SK-MEL-5 (cell line): ENCODE data around the gene GYS1. TPM values are rescaled to one million over a fixed set of nuclear protein-coding genes. Genes with fewer than 3 reads are reported as not detected.
"Not testable (repeated sequence)": the region's sequence is repeated elsewhere in the genome, so short reads cannot be mapped to it uniquely, and the experiment has no call there.

Experiments
- DNase-seq: peaks from one replicate; pipeline ENCODE4 v3.0.0-alpha.2; 2016; ENCODE audit warnings: low read depth, low spot score
- in situ Hi-C: cut with HindIII; loops from 2 replicates; pipeline ENCODE4 v1.10.0; 2016; ENCODE audit warnings: low sequenced_read_pairs, high pct_unique_total_duplicates, low pct_unique_long_range_greater_than_20kb
- polyA plus RNA-seq, 2 experiments: library from polyadenylated mRNA; depleted of rRNA; stranded (reverse); fragments of >200 nt; gene quantifications; 2 replicates each; pipeline ENCODE4 v1.2.3, GENCODE V29; 2015
- total RNA-seq: library from RNA; depleted of rRNA; stranded (reverse); fragments of >200 nt; shearing (Covaris generic); gene quantifications from 2 replicates; pipeline ENCODE4 v1.2.3, GENCODE V29; 2014; rRNA removed

GYS1 gene
- total RNA-seq: 29.3 and 33.1 TPM in 2 replicates
- polyA plus RNA-seq (2015; cell fraction: cytosol; rRNA removed): 45.4 and 59.1 TPM in 2 replicates
- 55.5 and 58.6 TPM in 2 replicates for polyA plus RNA-seq (2015; cell fraction: nucleus; rRNA removed)

DNA sequence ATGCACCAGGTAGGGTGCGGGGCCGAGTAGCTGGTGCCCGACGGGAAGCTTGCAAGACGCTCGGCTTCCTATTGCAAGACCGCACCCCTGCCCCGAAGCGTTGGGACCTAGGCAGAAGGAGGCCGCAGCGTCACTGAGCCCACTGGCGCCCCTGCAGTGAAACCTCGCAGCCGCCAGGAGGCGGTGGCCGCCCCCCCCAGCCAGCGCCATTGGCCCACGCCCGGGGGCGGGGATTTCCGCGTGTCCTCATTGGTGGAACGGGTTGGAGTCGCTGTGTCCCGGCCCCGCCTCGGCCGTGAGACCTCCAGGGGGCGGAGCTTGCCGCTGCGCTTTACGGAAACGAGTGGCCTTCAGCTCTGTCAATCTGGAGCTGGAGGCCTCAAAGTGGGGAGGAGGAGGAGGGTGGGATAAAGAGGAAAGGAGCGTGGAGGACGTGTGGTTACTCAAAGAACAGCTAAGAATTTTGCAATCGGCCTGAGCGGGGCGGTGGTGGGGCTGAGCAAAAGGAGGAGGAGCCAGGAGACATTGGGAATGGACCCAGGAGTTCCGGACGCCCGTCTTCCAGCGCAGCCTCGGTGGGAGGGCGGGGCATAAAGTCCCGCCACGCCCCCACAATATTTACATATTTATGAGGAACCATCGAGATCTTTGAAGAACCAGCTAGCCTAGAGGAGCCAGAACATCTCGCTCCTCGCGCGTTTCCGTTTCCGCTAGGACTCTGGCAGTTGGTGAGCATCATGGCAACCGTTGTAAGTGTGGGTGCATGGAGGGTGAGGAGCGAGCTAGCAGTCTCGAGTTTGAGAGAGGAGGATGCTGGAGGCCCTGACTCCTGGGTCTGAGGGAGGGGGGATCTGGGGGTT lies at the start of gene GYS1, which contains the start of gene RUVBL2:
TSS of gene GYS1 (minus strand) at position 135 of the 860 bp plus-strand sequence. CDS start 197 bp downstream, outside the sequence.
TSS of gene RUVBL2 (plus strand) at position 713 of the 860 bp plus-strand sequence. CDS start at position 738, 25 bp downstream.
- in situ Hi-C loops: no loop called here
- peak; percentile 99 for DNase-seq

DNA sequence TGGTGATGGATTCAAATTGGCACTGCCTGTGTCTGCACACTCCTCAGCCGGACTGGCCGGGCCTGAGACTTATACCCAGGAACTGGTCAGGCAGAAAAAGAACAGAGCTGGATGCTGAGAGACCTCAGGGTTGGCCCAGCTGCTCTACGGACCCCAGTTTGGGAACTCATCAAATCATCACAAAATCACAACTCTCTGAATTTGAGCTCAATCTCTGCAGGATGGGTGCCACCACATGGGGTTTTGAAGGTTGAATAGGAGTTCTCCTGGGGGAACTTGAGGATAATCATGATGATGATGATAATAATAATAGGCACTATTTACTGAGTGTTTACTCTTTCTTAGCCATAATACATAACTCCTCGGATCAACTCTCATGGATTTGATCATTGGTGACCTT lies 49.6 kb upstream of the GYS1 start:
- DNase-seq, in situ Hi-C loops: not testable (repeated sequence)

DNA sequence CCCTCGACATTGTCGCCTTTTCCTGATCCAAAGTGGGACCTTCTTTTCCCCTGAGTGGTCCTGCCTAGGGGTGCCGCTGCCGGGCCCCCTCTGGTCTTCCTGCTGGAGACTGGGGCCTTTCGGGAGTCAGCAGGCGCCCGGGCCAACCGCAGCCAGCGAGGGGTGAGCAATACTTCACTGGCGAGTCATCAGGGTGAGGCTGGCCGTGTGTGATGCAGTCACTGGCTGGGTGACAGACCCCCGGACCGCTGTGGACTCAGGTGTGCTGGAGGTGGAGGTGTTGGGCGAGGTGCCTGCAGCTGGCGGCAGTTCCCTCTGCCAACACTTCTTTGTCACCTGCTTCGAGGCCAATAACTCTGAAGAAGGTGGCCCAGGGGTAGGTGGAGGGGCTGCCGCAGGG lies 49.1 kb upstream of the GYS1 start:
- in situ Hi-C loops: no loop called here
- no peak for DNase-seq

DNA sequence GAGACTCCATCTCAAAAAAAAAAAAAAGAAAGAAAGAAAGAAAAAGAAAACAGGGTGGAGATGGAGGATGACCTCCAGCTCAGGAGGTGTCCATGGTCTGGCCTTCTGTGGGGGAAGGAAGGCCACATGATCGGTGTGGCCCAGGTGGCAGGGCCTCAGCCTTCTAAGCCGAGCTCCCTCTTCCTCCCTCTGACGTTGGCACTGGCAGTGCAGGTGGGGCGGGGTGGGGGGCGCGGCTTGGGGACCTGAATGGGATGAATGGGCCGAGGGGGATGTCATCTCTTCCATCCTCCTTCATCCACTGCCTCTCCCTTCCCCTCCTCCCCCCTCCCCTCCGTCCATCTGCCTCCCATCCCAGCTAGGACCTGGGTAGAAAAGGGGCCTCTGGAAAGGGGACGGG lies 46.6 kb upstream of the GYS1 start:
- in situ Hi-C loops, DNase-seq: not testable (repeated sequence)

DNA sequence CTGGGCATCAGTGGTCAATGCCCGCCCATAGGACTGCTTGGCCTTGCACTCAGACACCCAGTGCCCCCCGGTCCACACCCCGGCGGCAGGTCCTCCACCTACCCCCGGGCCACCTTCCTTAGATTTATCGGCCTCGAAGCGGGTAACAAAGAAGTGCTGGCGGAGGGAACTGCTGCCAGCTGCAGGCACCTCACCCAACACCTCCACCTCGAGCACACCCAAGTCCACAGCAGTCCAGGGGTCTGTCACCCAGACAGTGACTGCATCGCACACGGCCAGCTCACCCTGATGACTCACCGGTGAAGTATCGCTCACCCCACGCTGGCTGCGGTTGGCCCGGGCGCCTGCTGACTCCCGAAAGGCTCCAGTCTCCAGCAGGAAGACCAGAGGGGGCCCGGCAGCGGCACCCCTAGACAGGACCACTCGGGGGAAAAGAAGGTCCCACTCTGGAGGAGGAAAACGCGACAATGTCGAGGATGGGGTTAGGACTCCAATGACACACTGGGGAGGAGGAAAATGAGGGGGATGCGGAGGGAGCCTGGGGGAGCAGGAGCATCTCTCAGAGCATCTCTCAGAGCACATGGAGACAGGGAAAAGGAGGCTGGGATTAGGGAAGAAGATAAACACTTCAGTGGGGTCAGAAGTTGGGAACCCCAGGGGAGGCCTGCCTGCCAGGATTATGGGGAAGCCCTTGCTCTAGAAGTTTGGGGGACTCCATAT lies 45.6 kb upstream of the GYS1 start:
- in situ Hi-C loops, DNase-seq: not testable (repeated sequence)

DNA sequence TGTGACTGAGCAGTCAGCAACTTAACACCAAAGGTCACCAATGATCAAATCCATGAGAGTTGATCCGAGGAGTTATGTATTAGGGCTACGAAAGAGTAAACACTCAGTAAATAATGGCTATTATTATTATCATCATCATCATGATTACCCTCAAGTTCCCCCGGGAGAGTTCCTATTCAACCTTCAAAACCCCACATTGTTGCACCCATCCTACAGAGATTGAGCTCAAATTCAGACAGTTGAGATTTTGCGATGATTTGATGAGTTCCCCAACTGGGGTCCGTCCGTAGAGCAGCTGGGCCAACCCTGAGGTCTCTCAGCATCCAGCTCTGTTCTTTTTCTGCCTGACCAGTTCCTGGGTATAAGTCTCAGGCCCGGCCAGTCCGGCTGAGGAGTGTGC lies 45.0 kb upstream of the GYS1 start:
- DNase-seq, in situ Hi-C loops: not testable (repeated sequence)

DNA sequence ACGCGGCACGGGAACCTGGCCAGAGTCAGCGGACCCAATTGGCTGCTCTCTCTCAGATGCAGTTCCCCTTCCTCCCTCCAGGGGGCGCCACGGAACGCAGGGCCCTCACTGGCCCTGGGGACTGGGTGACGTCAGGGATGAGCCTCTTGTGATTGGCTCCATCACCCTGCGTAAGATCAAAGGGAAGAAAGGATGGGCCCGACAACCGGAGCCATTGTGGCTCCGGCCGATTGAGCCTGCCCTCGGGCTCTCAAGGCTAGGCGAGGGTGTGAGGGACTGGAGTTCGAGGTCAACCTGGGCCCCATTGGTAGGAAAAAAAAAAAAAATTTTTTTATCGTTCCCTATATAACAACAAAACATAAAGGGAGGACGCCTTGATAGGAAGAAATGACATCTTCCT lies 43.7 kb upstream of the GYS1 start, which contains the start of gene CGB1:
TSS of gene CGB1 (minus strand) at position 81 of the 400 bp plus-strand sequence. CDS start 184 bp downstream, outside the sequence.
- DNase-seq: peak; percentile 84
- in situ Hi-C loops: not testable (repeated sequence)

DNA sequence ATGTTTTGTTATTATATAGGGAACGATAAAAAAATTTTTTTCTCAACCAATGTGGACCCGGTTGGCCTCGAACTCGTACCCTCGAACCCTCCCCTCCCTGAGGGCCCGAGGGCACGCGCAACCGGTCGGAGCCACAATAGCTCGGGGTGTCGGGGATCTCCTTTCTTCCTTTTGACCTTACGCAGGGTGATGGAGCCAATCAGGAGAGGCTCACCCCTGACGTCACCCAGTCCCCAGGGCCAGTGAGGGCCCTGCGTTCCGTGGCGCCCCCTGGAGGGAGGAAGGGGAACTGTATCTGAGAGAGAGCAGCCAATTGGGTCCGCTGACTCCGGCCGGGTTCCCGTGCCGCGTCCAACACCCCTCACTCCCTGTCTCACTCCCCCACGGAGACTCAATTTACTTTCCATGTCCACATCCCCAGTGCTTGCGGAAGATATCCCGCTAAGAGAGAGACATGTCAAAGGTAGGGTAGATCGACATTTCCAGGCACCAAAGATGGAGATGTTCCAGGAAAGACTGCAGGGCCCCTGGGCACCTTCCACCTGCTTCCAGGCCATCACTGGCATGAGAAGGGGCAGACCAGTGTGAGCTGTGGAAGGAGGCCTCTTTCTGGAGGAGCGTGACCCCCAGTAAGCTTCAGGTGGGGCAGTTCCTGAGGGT lies 38.7 kb upstream of the GYS1 start, which contains the start of gene CGB2:
TSS of gene CGB2 (plus strand) at position 249 of the 660 bp plus-strand sequence. CDS start at position 455, 206 bp downstream.
- in situ Hi-C loops: not testable (repeated sequence)
- peak; percentile 72 for DNase-seq

DNA sequence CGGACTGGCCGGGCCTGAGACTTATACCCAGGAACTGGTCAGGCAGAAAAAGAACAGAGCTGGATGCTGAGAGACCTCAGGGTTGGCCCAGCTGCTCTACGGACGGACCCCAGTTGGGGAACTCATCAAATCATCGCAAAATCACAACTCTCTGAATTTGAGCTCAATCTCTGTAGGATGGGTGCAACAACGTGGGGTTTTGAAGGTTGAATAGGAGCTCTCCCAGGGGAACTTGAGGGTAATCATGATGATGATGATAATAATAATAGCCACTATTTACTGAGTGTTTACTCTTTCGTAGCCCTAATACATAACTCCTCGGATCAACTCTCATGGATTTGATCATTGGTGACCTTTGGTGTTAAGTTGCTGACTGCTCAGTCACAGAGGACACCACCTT lies 37.2 kb upstream of the GYS1 start:
- DNase-seq, in situ Hi-C loops: not testable (repeated sequence)

DNA sequence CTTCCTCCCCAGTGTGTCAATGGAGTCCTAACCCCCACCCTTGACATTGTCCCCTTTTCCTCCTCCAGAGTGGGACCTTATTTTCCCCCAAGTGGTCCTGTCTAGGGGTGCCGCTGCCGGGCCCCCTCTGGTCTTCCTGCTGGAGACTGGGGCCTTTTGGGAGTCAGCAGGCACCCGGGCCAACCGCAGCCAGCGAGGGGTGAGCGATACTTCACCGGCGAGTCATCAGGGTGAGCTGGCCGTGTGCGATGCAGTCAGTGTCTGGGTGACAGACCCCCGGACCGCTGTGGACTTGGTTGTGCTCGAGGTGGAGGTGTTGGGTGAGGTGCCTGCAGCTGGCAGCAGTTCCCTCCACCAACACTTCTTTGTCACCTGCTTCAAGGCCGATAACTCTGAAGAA lies 36.6 kb upstream of the GYS1 start:
- DNase-seq, in situ Hi-C loops: not testable (repeated sequence)

DNA sequence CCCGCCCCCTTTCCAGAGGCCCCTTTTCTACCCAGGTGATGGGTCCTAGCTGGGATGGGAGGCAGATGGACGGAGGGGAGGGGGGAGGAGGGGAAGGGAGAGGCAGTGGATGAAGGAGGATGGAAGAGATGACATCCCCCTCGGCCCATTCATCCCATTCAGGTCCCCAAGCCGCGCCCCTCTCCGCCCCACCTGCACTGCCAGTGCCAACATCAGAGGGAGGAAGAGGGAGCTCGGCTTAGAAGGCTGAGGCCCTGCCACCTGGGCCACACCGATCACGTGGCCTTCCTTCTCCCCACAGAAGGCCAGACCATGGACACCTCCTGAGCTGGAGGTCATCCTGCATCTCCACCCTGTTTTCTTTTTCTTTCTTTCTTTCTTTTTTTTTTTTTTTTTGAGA lies 35.6 kb upstream of the GYS1 start:
- in situ Hi-C loops, DNase-seq: not testable (repeated sequence)

DNA sequence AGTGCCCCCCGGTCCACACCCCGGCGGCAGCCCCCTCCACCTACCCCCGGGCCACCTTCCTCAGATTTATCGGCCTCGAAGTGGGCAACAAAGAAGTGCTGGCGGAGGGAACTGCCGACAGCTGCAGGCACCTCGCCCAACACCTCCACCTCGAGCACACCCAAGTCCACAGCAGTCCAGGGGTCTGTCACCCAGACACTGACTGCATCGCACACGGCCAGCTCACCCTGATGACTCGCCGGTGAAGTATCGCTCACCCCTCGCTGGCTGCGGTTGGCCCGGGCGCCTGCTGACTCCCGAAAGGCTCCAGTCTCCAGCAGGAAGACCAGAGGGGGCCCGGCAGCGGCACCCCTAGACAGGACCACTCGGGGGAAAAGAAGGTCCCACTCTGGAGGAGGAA lies 32.5 kb upstream of the GYS1 start:
- DNase-seq, in situ Hi-C loops: not testable (repeated sequence)

DNA sequence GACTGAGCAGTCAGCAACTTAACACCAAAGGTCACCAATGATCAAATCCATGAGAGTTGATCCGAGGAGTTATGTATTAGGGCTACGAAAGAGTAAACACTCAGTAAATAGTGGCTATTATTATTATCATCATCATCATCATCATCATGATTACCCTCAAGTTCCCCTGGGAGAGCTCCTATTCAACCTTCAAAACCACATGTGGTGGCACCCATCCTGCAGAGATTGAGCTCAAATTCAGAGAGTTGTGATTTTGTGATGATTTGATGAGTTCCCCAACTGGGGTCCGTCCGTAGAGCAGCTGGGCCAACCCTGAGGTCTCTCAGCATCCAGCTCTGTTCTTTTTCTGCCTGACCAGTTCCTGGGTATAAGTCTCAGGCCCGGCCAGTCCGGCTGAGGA lies 32.0 kb upstream of the GYS1 start:
- in situ Hi-C loops, DNase-seq: not testable (repeated sequence)

DNA sequence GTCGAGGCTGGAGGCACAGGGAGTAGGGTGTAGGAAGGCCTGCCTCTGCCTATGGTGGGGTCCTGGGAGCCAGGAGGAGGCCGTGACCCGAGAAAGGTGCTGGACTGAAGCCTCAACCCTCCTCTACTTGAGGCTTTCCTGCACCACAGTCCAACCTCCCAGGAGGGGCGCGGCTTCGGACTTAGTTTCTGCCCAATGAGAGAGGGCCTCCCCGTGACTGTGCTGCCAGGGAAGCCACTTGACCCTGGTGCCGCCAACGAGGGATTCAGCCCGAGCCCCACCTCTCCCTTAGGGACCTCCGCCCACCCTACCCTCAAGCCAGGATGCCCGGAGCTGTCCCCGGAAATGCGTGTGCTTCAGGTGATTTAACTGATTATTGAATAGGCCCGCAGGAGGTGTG lies 31.1 kb upstream of the GYS1 start, which contains the start of gene CGB3:
TSS of gene CGB3 (minus strand) at position 101 of the 400 bp plus-strand sequence. CDS start 362 bp downstream, outside the sequence.
- DNase-seq, in situ Hi-C loops: not testable (repeated sequence)

DNA sequence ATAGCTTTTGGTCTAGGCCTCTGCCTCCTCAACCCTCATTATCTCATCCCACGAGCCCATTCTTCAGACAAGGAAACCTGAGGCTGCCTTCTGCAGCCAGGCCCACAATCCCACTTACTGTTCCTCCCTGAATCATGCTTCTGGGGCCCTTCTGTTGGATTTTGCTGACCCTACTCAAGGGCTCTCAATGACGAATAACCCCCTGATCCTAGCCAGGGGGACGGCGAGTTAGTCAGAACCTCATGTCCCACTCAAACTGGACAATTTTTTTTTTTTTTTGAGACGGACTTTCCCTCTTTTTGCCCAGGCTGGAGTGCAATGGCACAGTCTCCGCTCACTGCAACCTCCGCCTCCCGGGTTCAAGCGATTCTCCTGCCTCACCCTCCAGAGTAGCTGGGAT lies 29.0 kb upstream of the GYS1 start:
- in situ Hi-C loops: no loop called here
- no peak for DNase-seq

DNA sequence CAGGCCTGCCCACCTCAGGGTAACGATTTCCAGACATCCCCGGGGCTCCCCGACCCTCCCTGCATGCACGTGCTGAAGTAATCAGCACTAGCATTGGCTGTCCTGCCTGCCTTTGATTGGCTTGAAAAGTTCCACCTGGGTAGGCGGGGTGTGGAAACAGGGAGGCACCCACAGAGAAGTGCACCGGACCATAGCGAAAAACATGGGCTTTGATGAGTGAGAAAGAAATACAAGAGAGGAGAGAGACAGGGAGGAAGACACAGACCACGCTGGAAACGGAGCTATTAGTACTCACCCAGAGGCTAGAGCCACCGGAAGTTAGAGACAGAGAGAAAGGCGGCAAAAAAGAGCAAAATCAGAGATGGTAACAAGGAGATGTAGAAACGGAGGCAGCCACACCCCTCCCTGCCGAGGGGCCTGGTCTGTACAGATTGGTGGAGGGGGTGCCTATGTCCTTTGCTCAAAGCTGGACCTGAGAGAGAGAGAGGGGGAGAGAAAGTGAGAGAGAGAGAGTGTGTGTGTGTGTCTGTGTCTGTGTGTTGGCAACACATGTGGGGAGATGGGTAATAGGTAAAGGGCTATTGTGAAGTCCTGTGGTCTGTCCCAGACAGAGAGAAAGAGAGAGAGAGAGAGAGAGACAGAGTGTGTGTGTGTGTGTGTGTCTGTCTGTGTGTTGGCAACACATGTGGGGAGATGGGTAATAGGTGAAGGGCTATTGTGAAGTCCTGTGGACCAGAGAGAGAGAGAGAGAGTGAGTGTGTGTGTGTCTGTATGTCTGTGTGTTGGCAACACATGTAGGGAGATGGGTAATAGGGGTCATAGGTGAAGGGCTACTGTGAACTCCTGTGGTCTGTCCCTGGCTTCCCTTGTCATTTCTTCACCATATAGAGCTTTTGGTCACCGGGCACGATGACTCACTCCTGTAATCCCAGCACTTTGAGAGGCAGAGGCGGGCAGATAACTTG lies 28.1 kb upstream of the GYS1 start:
- no peak for DNase-seq
- in situ Hi-C loops: no loop called here
